Measurements from ENCODE around the gene PCCA.

Gene PCCA

DNA sequence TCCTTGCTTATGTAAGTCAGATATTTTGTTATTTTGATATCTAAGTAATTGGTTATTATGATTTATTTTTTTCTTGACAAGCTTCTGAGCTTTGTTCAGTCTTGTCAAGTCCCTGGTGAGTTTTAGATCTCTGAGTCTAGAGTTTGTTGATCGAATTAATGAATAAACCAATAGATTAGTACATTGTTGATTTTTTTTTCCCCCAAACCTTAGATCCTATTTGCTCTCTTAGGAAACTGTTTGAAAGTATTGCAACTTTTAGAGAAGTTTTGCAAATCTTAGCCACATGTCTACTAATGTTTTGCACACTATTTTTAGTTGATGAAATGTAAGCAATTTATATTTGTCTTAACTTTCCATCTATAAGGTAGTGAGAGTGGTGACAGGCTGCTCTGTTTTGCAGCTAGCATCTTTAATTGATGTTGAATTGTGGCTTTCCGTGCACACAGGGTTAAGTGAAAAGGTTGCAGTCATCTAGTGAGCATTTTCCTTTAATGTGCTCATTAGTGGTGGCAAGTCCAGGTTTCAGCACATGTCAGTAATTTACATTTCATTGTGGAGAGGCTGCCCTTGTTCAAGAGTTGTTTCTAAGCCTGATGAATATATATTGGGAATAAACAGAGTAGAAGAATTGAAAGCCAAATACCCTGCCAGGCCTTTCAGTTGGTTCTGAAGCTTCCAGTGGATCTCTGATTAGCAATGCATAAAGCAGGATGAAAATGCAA, 86.3 kb downstream of the PCCA start:
- no peak for DNase-seq (ENCODE audit: insufficient read length)
- TF ChIP-seq POLR2AphosphoS5 (IDR thresholded peaks at IDR 0.05; ENCODE audit: low read depth, low read length), result no peak
- TF ChIP-seq POLR2A (IDR thresholded peaks at IDR 0.05; ENCODE audit: low read depth, low read length), result no peak
- TF ChIP-seq TAF1 (IDR thresholded peaks at IDR 0.05; ENCODE audit: borderline replicate concordance, low read depth, low read length), result no peak
- FAIRE-seq, result no peak

DNA sequence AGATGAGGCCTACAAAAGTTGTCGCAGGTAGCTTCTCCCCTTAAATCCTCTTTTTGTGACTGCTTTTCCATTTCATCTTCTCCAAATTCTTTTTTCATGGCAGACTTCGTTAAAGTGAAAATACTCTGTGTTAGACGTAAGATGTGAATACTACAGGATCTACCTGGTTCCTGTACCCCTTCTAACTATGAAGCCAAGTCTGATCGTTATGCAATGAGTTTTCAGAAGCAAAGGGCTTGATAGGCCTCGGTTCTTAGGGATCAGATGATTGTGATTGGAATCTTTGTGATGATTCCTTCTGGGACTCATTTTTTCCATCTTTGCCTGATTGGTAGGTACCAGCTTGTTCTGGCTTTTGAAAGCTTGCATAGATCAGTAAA, 86.9 kb downstream of the PCCA start:
- TF ChIP-seq TAF1 (IDR thresholded peaks at IDR 0.05; ENCODE audit: borderline replicate concordance, low read depth, low read length) (no peak), POLR2A (IDR thresholded peaks at IDR 0.05; ENCODE audit: low read depth, low read length) (no peak), POLR2AphosphoS5 (IDR thresholded peaks at IDR 0.05; ENCODE audit: low read depth, low read length) (no peak)
- FAIRE-seq (no peak), DNase-seq (ENCODE audit: insufficient read length) (no peak)

DNA sequence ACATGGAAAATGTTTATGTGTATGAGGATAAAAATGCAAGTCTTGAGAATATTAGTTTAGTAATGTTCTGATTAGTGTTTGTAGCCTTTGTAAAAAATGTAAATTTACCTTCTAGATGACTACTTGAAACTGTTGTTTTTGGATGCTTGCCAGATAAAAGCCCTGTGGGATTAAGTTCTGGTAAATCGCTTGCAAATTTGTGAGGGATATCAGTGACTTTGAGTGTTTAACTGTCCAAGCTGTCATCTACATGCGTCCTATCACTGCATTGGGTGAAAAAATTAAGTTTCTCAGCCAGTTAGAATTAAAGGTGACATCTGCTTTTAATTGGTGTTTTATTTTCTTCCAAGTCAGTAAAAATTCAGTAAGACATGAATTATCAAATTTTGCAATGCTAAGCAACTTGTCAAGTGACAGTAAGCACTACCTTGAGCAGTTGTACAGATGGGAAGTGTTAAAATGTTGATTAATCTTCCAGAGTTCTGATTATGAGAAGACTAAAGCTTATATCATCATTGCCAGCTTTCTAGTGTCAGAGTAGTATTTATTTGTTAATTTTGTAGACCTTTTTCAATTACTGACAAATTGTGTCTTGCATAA, 88.0 kb downstream of the PCCA start:
- no peak for DNase-seq (ENCODE audit: insufficient read length)
- TF ChIP-seq POLR2AphosphoS5 (IDR thresholded peaks at IDR 0.05; ENCODE audit: low read depth, low read length), result no peak
- no peak for TF ChIP-seq POLR2A (IDR thresholded peaks at IDR 0.05; ENCODE audit: low read depth, low read length)
- TF ChIP-seq TAF1 (IDR thresholded peaks at IDR 0.05; ENCODE audit: borderline replicate concordance, low read depth, low read length), result no peak
- FAIRE-seq, result no peak

DNA sequence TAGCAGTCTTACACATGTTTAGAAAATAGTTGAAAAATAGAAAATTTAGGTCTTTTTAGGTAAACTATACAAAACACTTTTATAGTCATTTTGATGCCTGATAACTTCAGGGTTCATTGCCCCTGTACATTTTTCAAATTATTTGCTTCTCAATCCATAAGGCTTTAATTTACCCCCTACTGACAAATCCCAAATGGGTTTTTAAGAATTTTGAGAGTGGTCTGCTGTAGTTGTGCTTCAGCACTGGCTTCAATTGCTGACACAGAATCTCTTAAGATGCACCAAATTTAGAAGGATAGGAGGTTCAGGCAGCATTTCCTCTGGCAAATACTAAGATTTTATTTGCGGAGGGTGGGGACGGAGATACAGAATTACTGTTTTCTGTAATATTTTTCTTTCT, 89.4 kb downstream of the PCCA start:
- FAIRE-seq (no peak), DNase-seq (ENCODE audit: insufficient read length) (no peak)
- TF ChIP-seq POLR2A (IDR thresholded peaks at IDR 0.05; ENCODE audit: low read depth, low read length) (no peak), TAF1 (IDR thresholded peaks at IDR 0.05; ENCODE audit: borderline replicate concordance, low read depth, low read length) (no peak), POLR2AphosphoS5 (IDR thresholded peaks at IDR 0.05; ENCODE audit: low read depth, low read length) (no peak)

DNA sequence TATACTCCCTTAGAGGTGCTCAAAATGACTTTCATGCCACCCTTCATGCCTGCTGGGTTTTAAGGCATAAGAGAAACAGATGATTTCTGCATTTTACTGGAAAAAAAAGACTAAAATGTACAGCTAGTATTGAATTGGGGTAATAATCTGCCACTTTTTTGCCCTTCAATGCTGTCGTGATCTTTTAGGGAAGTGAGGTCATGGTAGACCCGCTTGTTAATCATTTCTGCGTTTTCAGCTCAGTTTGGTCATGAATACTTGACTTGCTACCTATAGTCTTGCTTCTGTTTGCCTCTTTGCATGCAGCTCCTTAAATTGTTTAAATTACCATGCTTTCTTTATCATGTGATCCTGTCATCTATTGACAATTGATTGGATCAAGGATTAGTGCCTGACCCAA, 90.4 kb downstream of the PCCA start:
- TF ChIP-seq POLR2A (IDR thresholded peaks at IDR 0.05; ENCODE audit: low read depth, low read length), result no peak
- no peak for TF ChIP-seq POLR2AphosphoS5 (IDR thresholded peaks at IDR 0.05; ENCODE audit: low read depth, low read length)
- TF ChIP-seq TAF1 (IDR thresholded peaks at IDR 0.05; ENCODE audit: borderline replicate concordance, low read depth, low read length), result no peak
- DNase-seq (ENCODE audit: insufficient read length) (no peak), FAIRE-seq (no peak)

DNA sequence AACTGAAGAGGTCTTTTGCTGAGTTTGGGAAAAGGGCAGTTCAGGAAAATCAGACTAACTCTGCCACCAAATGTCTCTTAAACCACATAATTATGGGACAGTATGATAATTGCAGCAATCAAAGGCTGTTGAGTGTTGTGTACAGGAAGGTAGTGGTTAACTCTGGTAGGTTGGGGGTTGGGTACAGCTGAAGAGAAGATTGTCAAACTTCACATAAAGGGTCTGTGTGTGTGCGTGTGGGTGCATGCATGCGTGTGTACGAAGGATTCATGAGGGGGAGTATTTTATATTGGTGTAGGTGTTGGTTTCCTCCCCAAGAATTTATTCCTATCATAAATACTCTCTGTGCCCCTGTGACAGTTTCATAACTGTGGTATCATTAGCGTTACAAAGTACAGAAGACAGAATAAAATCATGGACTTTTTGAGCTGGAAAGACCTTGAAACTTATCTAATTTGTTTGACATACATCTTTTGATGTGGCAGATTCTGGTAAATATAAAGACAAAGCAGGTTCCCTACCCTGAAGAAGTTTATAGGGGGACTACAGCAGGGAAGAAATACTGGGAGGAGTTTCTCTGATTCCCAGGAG, 94.1 kb downstream of the PCCA start:
- no peak for TF ChIP-seq TAF1 (IDR thresholded peaks at IDR 0.05; ENCODE audit: borderline replicate concordance, low read depth, low read length)
- TF ChIP-seq POLR2AphosphoS5 (IDR thresholded peaks at IDR 0.05; ENCODE audit: low read depth, low read length), result no peak
- no peak for TF ChIP-seq POLR2A (IDR thresholded peaks at IDR 0.05; ENCODE audit: low read depth, low read length)
- DNase-seq (ENCODE audit: insufficient read length), result no peak
- no peak for FAIRE-seq

DNA sequence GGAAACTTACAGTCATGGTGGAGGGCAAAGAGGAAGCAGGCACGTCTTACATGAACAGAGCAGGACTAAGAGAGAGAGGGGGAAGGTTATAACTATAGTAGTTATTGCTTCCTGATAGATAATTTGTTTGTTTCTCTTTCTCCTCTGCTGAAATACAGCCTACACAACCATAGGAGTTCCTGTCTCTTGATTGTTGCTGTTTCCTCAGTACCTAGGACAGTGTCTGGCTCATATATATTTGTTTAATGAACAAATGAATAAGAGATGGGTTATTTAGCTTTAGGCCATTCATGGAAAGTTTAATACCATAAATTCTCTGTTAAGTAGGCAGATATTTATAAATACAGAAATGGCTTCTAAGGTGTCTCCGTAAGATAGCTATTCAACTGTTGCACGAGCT, 95.2 kb downstream of the PCCA start:
- no peak for TF ChIP-seq POLR2A (IDR thresholded peaks at IDR 0.05; ENCODE audit: low read depth, low read length)
- no peak for TF ChIP-seq POLR2AphosphoS5 (IDR thresholded peaks at IDR 0.05; ENCODE audit: low read depth, low read length)
- TF ChIP-seq TAF1 (IDR thresholded peaks at IDR 0.05; ENCODE audit: borderline replicate concordance, low read depth, low read length), result no peak
- DNase-seq (ENCODE audit: insufficient read length), result no peak
- FAIRE-seq, result no peak

DNA sequence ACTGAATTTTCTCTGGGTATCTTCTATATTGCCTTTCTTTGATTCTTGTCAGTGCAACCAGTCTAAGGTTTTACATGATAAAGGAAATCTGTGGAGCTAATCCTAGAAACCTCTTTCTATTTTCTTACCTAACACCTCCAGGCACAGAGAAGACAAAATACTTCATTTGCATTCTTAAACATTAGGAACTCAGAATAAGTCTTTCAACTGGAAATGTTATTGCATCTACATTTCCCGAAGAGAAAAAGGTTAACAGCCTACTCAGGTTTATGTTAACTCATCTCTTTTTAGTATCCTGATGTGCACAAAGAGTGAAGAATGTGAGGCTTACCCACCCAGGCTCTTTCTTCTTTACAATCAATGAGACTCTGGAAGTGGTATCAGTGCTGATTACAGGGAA, 106.7 kb downstream of the PCCA start:
- FAIRE-seq, result no peak
- no peak for DNase-seq (ENCODE audit: insufficient read length)
- TF ChIP-seq POLR2AphosphoS5 (IDR thresholded peaks at IDR 0.05; ENCODE audit: low read depth, low read length), result no peak
- TF ChIP-seq TAF1 (IDR thresholded peaks at IDR 0.05; ENCODE audit: borderline replicate concordance, low read depth, low read length), result no peak
- TF ChIP-seq POLR2A (IDR thresholded peaks at IDR 0.05; ENCODE audit: low read depth, low read length), result no peak

DNA sequence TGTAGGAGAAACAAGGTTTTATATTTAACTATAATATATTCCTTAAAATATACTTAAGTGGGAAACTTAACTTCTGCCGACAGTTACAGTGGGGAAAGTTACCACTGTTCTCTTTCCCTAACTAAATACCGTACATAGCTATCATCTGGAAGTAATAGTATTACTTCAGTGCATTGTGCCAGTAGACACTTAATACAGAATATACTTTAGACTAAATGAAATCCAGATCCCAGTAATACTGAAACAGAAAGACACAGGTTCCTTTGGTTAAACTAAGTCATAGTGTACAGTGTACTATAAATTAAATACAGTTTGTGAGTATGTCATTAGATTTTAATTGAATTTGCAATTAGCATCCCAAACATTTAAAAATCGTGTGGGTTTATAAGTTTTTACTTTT, 107.5 kb downstream of the PCCA start:
- no peak for TF ChIP-seq POLR2AphosphoS5 (IDR thresholded peaks at IDR 0.05; ENCODE audit: low read depth, low read length)
- no peak for TF ChIP-seq TAF1 (IDR thresholded peaks at IDR 0.05; ENCODE audit: borderline replicate concordance, low read depth, low read length)
- no peak for TF ChIP-seq POLR2A (IDR thresholded peaks at IDR 0.05; ENCODE audit: low read depth, low read length)
- FAIRE-seq (no peak), DNase-seq (ENCODE audit: insufficient read length) (no peak)

DNA sequence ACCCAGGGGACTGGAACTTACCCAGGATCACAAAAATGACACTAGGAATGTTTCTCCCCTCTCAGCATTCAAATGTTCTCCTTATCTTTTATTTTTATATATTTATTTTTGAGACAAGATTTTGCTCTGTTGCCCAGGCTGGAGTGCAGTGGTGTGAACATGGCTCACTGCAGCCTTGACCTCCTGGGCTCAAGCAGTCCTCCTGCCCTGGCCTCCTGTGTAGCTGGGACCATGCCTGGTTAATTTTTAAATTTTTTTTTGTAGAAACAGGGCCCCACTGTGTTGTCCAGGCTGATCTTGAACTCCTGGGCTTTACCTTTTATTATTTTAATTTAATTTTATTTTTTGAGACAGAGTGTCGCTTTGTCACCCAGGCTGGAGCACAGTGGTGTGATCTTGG, 108.2 kb downstream of the PCCA start:
- DNase-seq (ENCODE audit: insufficient read length) (no peak), FAIRE-seq (no peak)
- TF ChIP-seq POLR2AphosphoS5 (IDR thresholded peaks at IDR 0.05; ENCODE audit: low read depth, low read length) (no peak), POLR2A (IDR thresholded peaks at IDR 0.05; ENCODE audit: low read depth, low read length) (no peak), TAF1 (IDR thresholded peaks at IDR 0.05; ENCODE audit: borderline replicate concordance, low read depth, low read length) (no peak)

DNA sequence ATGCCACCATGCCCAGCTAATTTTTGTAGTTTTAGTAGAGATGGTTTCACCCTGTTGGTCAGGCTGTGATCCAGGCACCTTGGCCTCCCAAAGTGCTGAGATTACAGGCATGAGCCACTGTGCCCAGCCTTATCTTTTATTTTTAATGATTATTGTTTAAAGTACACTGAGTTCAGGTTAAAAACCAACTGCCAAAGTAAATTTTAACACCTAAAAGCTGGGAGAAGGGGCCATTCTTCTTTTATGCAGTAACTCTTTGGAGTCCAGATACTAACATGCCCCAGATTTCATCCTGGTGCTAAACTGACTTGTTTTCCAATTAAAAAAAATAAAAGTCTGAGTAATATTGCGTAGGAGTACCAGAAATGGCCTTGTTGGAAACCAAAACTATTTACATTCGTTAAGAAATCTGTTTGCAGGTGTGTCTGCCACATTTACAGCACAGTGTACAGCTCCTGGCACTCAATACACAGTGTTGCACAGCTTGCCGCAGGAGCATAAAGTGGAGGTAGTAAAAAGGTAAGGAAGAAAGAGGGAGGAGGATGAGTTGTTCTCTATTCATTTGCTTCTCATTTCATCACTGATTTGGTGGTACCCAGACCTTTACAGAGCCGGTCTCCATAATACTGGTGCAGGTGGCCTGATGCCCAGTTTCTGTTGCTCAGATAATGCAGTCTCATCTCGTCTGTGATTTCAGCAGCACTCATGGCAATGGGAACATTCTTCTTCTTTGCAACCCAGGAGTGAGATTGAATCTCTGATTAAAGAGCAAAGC, 108.9 kb downstream of the PCCA start:
- no peak for TF ChIP-seq POLR2AphosphoS5 (IDR thresholded peaks at IDR 0.05; ENCODE audit: low read depth, low read length)
- no peak for TF ChIP-seq TAF1 (IDR thresholded peaks at IDR 0.05; ENCODE audit: borderline replicate concordance, low read depth, low read length)
- TF ChIP-seq POLR2A (IDR thresholded peaks at IDR 0.05; ENCODE audit: low read depth, low read length), result no peak
- DNase-seq (ENCODE audit: insufficient read length), result no peak
- no peak for FAIRE-seq

Measured in GM12892 (cell line).